Measurements from ENCODE around the gene MED27.

The MED27 gene

GRCh38 chr9:131943351-131943841, 136.3 kb downstream of the MED27 start:
- Histone ChIP-seq H3K79me2 (ENCODE audit: insufficient read depth, low read length) (no peaks in the 10 kb centered on the region), H3K9me3 (ENCODE audit: insufficient read depth, low read length, severe bottlenecking) (no peaks in the 10 kb centered on the region), H3K27me3 (ENCODE audit: insufficient read depth, low read length, poor library complexity) (no peaks in the 10 kb centered on the region), H3K36me3 (ENCODE audit: insufficient read depth, low read length) (no peaks in the 10 kb centered on the region), H3K4me3 (ENCODE audit: low read depth in 1 of 2, low read length in 2 of 2) (no peak overlapping the region), H2AFZ (ENCODE audit: low read depth, low read length) (no peak overlapping the region), H3K4me2 (ENCODE audit: insufficient read depth, low read length) (no peak overlapping the region), H3K27ac (ENCODE audit: low read length) (no peak overlapping the region), H3K9ac (ENCODE audit: low read depth, low read length) (no peak overlapping the region), H3K4me1 (ENCODE audit: insufficient read depth, low read length) (no peaks in the 10 kb centered on the region), H4K20me1 (ENCODE audit: insufficient read depth, low read length) (no peaks in the 10 kb centered on the region)
- ATAC-seq (ENCODE audit: insufficient read depth, low read depth) (no peak), DNase-seq (no peak)
- no peak for TF ChIP-seq EZH2 (IDR thresholded peaks at IDR 0.05; ENCODE audit: borderline replicate concordance, low read depth, low read length, severe bottlenecking)
- TF ChIP-seq CTCF (IDR thresholded peaks at IDR 0.05; ENCODE audit: borderline replicate concordance, extremely low read depth, low read length, poor library complexity, severe bottlenecking), result no peak

GRCh38 chr9:131942146-131942720, 137.4 kb downstream of the MED27 start:
- no peaks in the 10 kb centered on the region for H4K20me1 ChIP-seq (ENCODE audit: insufficient read depth, low read length)
- H3K4me1 ChIP-seq (ENCODE audit: insufficient read depth, low read length), result no peaks in the 10 kb centered on the region
- DNase-seq, result no peak
- TF ChIP-seq EZH2 (IDR thresholded peaks at IDR 0.05; ENCODE audit: borderline replicate concordance, low read depth, low read length, severe bottlenecking) (no peak), CTCF (IDR thresholded peaks at IDR 0.05; ENCODE audit: borderline replicate concordance, extremely low read depth, low read length, poor library complexity, severe bottlenecking) (no peak)
- H3K27me3 ChIP-seq (ENCODE audit: insufficient read depth, low read length, poor library complexity), result no peaks in the 10 kb centered on the region
- H3K9me3 ChIP-seq (ENCODE audit: insufficient read depth, low read length, severe bottlenecking), result no peaks in the 10 kb centered on the region
- H3K4me3 ChIP-seq (ENCODE audit: low read depth in 1 of 2, low read length in 2 of 2), result no peak overlapping the region
- ATAC-seq (ENCODE audit: insufficient read depth, low read depth), result no peak
- H3K4me2 ChIP-seq (ENCODE audit: insufficient read depth, low read length), result no peak overlapping the region
- no peak overlapping the region for H2AFZ ChIP-seq (ENCODE audit: low read depth, low read length)
- H3K9ac ChIP-seq (ENCODE audit: low read depth, low read length), result no peak overlapping the region
- H3K36me3 ChIP-seq (ENCODE audit: insufficient read depth, low read length), result peaks cover under 1% of the 10 kb centered on the region; the same call in 1 of the 2 replicates
- no peaks in the 10 kb centered on the region for H3K79me2 ChIP-seq (ENCODE audit: insufficient read depth, low read length)
- no peak overlapping the region for H3K27ac ChIP-seq (ENCODE audit: low read length)

- no peak for ATAC-seq (ENCODE audit: insufficient read depth, low read depth)
- no peaks in the 10 kb centered on the region for H3K9me3 ChIP-seq (ENCODE audit: insufficient read depth, low read length, severe bottlenecking)
- H2AFZ ChIP-seq (ENCODE audit: low read depth, low read length), result no peak overlapping the region
- no peaks in the 10 kb centered on the region for H3K4me1 ChIP-seq (ENCODE audit: insufficient read depth, low read length)
- H3K4me3 ChIP-seq (ENCODE audit: low read depth in 1 of 2, low read length in 2 of 2), result no peak overlapping the region
- no peaks in the 10 kb centered on the region for H4K20me1 ChIP-seq (ENCODE audit: insufficient read depth, low read length)
- no peak for DNase-seq
- no peaks in the 10 kb centered on the region for H3K27me3 ChIP-seq (ENCODE audit: insufficient read depth, low read length, poor library complexity)
- H3K79me2 ChIP-seq (ENCODE audit: insufficient read depth, low read length), result no peaks in the 10 kb centered on the region
- no peak overlapping the region for H3K9ac ChIP-seq (ENCODE audit: low read depth, low read length)
- peaks cover 11% of the 10 kb centered on the region; the same call in 1 of the 2 replicates for H3K36me3 ChIP-seq (ENCODE audit: insufficient read depth, low read length)
- no peak overlapping the region for H3K27ac ChIP-seq (ENCODE audit: low read length)
- no peak overlapping the region for H3K4me2 ChIP-seq (ENCODE audit: insufficient read depth, low read length)
- no peak for TF ChIP-seq EZH2 (IDR thresholded peaks at IDR 0.05; ENCODE audit: borderline replicate concordance, low read depth, low read length, severe bottlenecking)
- no peak for TF ChIP-seq CTCF (IDR thresholded peaks at IDR 0.05; ENCODE audit: borderline replicate concordance, extremely low read depth, low read length, poor library complexity, severe bottlenecking)
Measured at GRCh38 chr9:131937451-131937850, 142.2 kb downstream of the MED27 start.

Data from DND-41 (cell line).